HL-60 (cell line): ENCODE data around the gene MARCO.
A peak's percentile ranks its signal among the peaks of the same experiment; 100 is the strongest.

Experiments
- DNase-seq, 2 experiments: peaks; one replicate each; pipeline ENCODE4 v3.0.0-alpha.2; 2010 to 2020; ENCODE audit warnings: low read depth in 1 of 2, low spot score in 1 of 2
- H3K27ac ChIP-seq: fragments of 250-450 bp; sonication (Bioruptor Pico); replicated peaks from 2 replicates; pipeline ENCODE4 v1.5.1; 2020; ENCODE audit warnings: mild to moderate bottlenecking, moderate library complexity
- H3K27me3 ChIP-seq: fragments of 250-450 bp; sonication (Bioruptor Pico); 2 replicates; pipeline ENCODE4 v1.5.1; 2021; ENCODE audit warnings: mild to moderate bottlenecking, moderate library complexity; ENCODE audit not compliant: insufficient read depth, poor library complexity, severe bottlenecking
- H3K4me3 ChIP-seq: replicated peaks from 2 replicates; pipeline ENCODE4 v1.5.1; 2011; ENCODE audit warnings: mild to moderate bottlenecking, control low read depth, low read length; ENCODE audit not compliant: insufficient read depth
- CTCF ChIP-seq: IDR thresholded peaks from one replicate; pipeline ENCODE4 v1.5.1; 2011; ENCODE audit warnings: low read length, control low read depth, inconsistent platforms; ENCODE audit not compliant: insufficient read depth
- GABPA ChIP-seq: IDR thresholded peaks from 2 replicates; pipeline ENCODE4 v1.6.1; 2012; ENCODE audit warnings: low read depth
- POLR2AphosphoS5 ChIP-seq: IDR thresholded peaks from 2 replicates; pipeline ENCODE4 v1.6.1; 2012; ENCODE audit warnings: low read depth
- REST ChIP-seq: IDR thresholded peaks from 2 replicates; pipeline ENCODE4 v1.6.1; 2012; ENCODE audit warnings: low read depth; ENCODE audit not compliant: insufficient replicate concordance
- SPI1 ChIP-seq: IDR thresholded peaks from 2 replicates; pipeline ENCODE4 v1.6.1; 2012; ENCODE audit warnings: low read depth, mild to moderate bottlenecking, borderline replicate concordance

The MARCO gene

GRCh38 chr2:118983915-118984314, 41.9 kb downstream of the MARCO start:
- DNase-seq = no peak
- H3K4me3 ChIP-seq = no peak overlapping the region
- H3K27me3 ChIP-seq = no peaks in the 10 kb centered on the region
- H3K27ac ChIP-seq = no peak overlapping the region
- TF ChIP-seq GABPA = no peak
- no peak for TF ChIP-seq CTCF
- no peak for TF ChIP-seq POLR2AphosphoS5
- no peak for TF ChIP-seq REST
- no peak for TF ChIP-seq SPI1

- no peak for TF ChIP-seq REST
- TF ChIP-seq GABPA = no peak
- TF ChIP-seq POLR2AphosphoS5 = no peak
- TF ChIP-seq CTCF = no peak
- TF ChIP-seq SPI1 = no peak
- DNase-seq = peak; percentile 23 to 38
- Histone ChIP-seq H3K27ac (no peak overlapping the region), H3K27me3 (no peaks in the 10 kb centered on the region), H3K4me3 (no peak overlapping the region)
These were observed 44.7 kb downstream of the MARCO start for GRCh38 chr2:118986738-118987137.

- TF ChIP-seq CTCF (no peak), GABPA (no peak), POLR2AphosphoS5 (no peak), SPI1 (no peak), REST (no peak)
- DNase-seq = no peak
- no peak overlapping the region for H3K4me3 ChIP-seq
- H3K27me3 ChIP-seq = no peaks in the 10 kb centered on the region
- no peak overlapping the region for H3K27ac ChIP-seq
These were observed 45.9 kb downstream of the MARCO start for GRCh38 chr2:118987886-118988285.
